SK-N-MC (cell line): Measurements from ENCODE around the gene CLDN19.

Source experiments
- EZH2 ChIP-seq: fragments of 200-600 bp; sonication (generic); IDR thresholded peaks from one replicate; pipeline ENCODE4 v1.6.1; 2017; ENCODE audit warnings: antibody characterized with exemption
- FOXP2 ChIP-seq: optimal IDR thresholded peaks from 2 replicates; pipeline ENCODE3; 2011; ENCODE audit warnings: mild to moderate bottlenecking, moderate library complexity; ENCODE audit not compliant: insufficient read depth; ENCODE audit errors: extremely low read length, control extremely low read depth
- POLR2AphosphoS5 ChIP-seq: IDR thresholded peaks from 2 replicates; pipeline ENCODE4 v1.6.1; 2012; ENCODE audit warnings: mild to moderate bottlenecking, low read depth, low read length, borderline replicate concordance

GRCh38 chr1:42747125-42747524 is 7.1 kb upstream of the CLDN19 start:
- TF ChIP-seq POLR2AphosphoS5 (no peak), EZH2 (no peak), FOXP2 (no peak)
